Spleen (tissue), 7 donors: ENCODE measurements around the gene AP5Z1.

Source experiments
- CTCF ChIP-seq, 11 experiments: fragments of 200-600 bp in 7 of 11; fragments of 450-650 bp in 4 of 11; sonication (generic) in 4 of 11; IDR thresholded peaks in 8 of 11; conservative IDR thresholded peaks in 3 of 11; 1 replicate in 7 of 11; 2 replicates in 4 of 11; pipeline versions ENCODE4 v1.4.0 to v1.8.0; 2016 to 2021; ENCODE audit warnings: antibody characterized with exemption in 11 of 11, inconsistent platforms in 4 of 11, mild to moderate bottlenecking in 1 of 11
- POLR2A ChIP-seq, 3 donors: fragments of 450-650 bp; IDR thresholded peaks; one replicate each; pipeline ENCODE4 v1.5.1; 2017; ENCODE audit warnings: antibody characterized with exemption in 3 of 3, mild to moderate bottlenecking in 1 of 3
- POLR2AphosphoS5 ChIP-seq, 3 donors: sonication (generic); formaldehyde crosslinking; IDR thresholded peaks; one replicate each; pipeline ENCODE4 v1.5.1; 2017; ENCODE audit warnings: antibody characterized with exemption in 3 of 3
- donor health status: DM: no; HTN: no; CAD: no; lungs with moderate emphysema.
- donor health status: DM: no; HTN: no; CAD: no.
- donor health status: DM: no; HTN: no; CAD: no.

GRCh38 chr7:4774658-4775249 is 669 bp upstream of the AP5Z1 start:
- TF ChIP-seq CTCF (IDR thresholded peaks at IDR 0.05 in 8 of 11, conservative IDR thresholded peaks at IDR 0.05 in 3 of 11), result no peak
- TF ChIP-seq POLR2AphosphoS5 (IDR thresholded peaks at IDR 0.05), result no peak
- no peak for TF ChIP-seq POLR2A (IDR thresholded peaks at IDR 0.05)
